Astrocyte (in vitro differentiated cells and primary cell): Measurements from ENCODE around the gene OR6J1. TPM values are rescaled to one million over a fixed set of nuclear protein-coding genes. Genes with fewer than 3 reads are reported as not detected.

ENCODE experiments used
- DNase-seq: peaks from one replicate; pipeline ENCODE4 v3.0.0-alpha.2; 2010; ENCODE audit warnings: low read depth
- FAIRE-seq: peaks from 2 replicates; lab custom pipeline; 2011; peaks lifted over from hg19 to GRCh38; lab: Jason Lieb, UNC
- H2AFZ ChIP-seq: 2 replicates; pipeline ENCODE4 v1.6.0; 2012; ENCODE audit warnings: low read depth, low read length, inconsistent platforms
- H3K27ac ChIP-seq: 2 replicates; pipeline ENCODE4 v1.5.1; 2011; ENCODE audit warnings: low read depth, low read length, inconsistent platforms
- H3K27me3 ChIP-seq: 2 replicates; pipeline ENCODE4 v1.6.0; 2011; ENCODE audit warnings: low read length, inconsistent platforms; ENCODE audit not compliant: insufficient read depth
- H3K36me3 ChIP-seq: 2 replicates; pipeline ENCODE4 v1.5.1; 2011; ENCODE audit warnings: low read length, inconsistent platforms; ENCODE audit not compliant: insufficient read depth
- H3K4me1 ChIP-seq: 2 replicates; pipeline ENCODE4 v1.5.1; 2011; ENCODE audit warnings: low read length, inconsistent platforms; ENCODE audit not compliant: insufficient read depth
- H3K4me2 ChIP-seq: 2 replicates; pipeline ENCODE4 v1.6.0; 2012; ENCODE audit warnings: low read length, inconsistent platforms
- H3K4me3 ChIP-seq: 2 replicates; pipeline ENCODE4 v1.5.1; 2011; ENCODE audit warnings: low read depth, mild to moderate bottlenecking, low read length, inconsistent platforms; ENCODE audit not compliant: insufficient read depth
- H3K79me2 ChIP-seq: 2 replicates; pipeline ENCODE4 v1.6.0; 2012; ENCODE audit warnings: mild to moderate bottlenecking, low read length, inconsistent platforms; ENCODE audit not compliant: insufficient read depth
- H3K9ac ChIP-seq: 2 replicates; pipeline ENCODE4 v1.6.0; 2012; ENCODE audit warnings: mild to moderate bottlenecking, low read length, inconsistent platforms
- H3K9me3 ChIP-seq: 2 replicates; pipeline ENCODE4 v1.5.1; 2012; ENCODE audit warnings: low read depth, mild to moderate bottlenecking, low read length, inconsistent platforms; ENCODE audit not compliant: insufficient read depth
- H4K20me1 ChIP-seq: 2 replicates; pipeline ENCODE4 v1.6.0; 2012; ENCODE audit warnings: low read length, inconsistent platforms; ENCODE audit not compliant: insufficient read depth
- H3K27ac Mint-ChIP-seq: one replicate; pipeline ENCODE4 v1.8.0; 2021; ENCODE audit warnings: mild to moderate bottlenecking, mixed read lengths; ENCODE audit not compliant: unreplicated experiment
- H3K27me3 Mint-ChIP-seq: one replicate; pipeline ENCODE4 v1.8.0; 2021; ENCODE audit warnings: low read depth, mixed read lengths; ENCODE audit not compliant: unreplicated experiment
- H3K36me3 Mint-ChIP-seq: one replicate; pipeline ENCODE4 v1.8.0; 2021; ENCODE audit warnings: low read depth, mixed read lengths; ENCODE audit not compliant: unreplicated experiment
- H3K4me1 Mint-ChIP-seq: one replicate; pipeline ENCODE4 v1.8.0; 2021; ENCODE audit warnings: low read depth, mixed read lengths; ENCODE audit not compliant: unreplicated experiment
- H3K4me3 Mint-ChIP-seq: one replicate; pipeline ENCODE4 v1.8.0; 2021; ENCODE audit warnings: mild to moderate bottlenecking, moderate library complexity, mixed read lengths; ENCODE audit not compliant: unreplicated experiment
- H3K9me3 Mint-ChIP-seq: one replicate; pipeline ENCODE4 v1.8.0; 2021; ENCODE audit warnings: mild to moderate bottlenecking, mixed read lengths; ENCODE audit not compliant: unreplicated experiment
- EZH2 ChIP-seq: IDR thresholded peaks from 2 replicates; pipeline ENCODE4 v1.6.1; 2012; ENCODE audit warnings: mild to moderate bottlenecking, low read length, inconsistent platforms; ENCODE audit not compliant: insufficient read depth
- total RNA-seq: library from RNA; stranded (reverse); gene quantifications from 2 replicates; pipeline ENCODE4 v1.2.1, GENCODE V29; 2021
- TF ChIP-seq, protein P1 (sequence below): IDR thresholded peaks from 2 replicates; pipeline ENCODE4 v1.5.1; 2011; ENCODE audit warnings: low read depth, mild to moderate bottlenecking, inconsistent platforms, low read length, moderate library complexity; ENCODE audit not compliant: insufficient read depth

OR6J1 gene
- total RNA-seq, 1 donor from 2014 or later = not detected

DNA sequence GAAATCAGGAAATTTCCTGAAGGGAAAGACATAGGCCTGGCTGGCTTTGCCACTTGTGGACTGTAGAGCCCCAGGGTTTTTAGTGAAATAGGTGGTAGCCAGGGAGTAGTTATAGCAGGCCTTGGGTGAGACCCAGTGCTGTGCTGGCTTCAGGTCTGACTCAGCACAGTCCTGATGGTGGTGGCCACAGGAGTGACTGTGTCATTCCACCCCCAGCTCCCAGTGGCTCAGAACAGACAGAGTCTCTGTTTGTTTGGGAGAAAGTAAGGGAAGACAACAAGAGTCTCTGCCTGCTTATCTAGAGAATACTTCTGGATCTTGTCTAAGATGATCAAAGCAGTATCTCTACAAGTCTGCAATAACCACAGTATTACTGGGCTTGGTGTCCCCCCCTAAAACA lies 27.5 kb upstream of the OR6J1 start:
- DNase-seq (no peak), FAIRE-seq (no peak)
- Histone ChIP-seq H3K4me3 (no peak overlapping the region), H3K36me3 (no peaks in the 10 kb centered on the region), H3K4me2 (no peak overlapping the region), H3K4me1 (peaks cover 9% of the 10 kb centered on the region), H4K20me1 (no peaks in the 10 kb centered on the region), H3K9ac (no peak overlapping the region), H3K27me3 (peaks cover 2% of the 10 kb centered on the region), H3K79me2 (no peaks in the 10 kb centered on the region), H3K27ac (no peak overlapping the region), H2AFZ (no peak overlapping the region), H3K9me3 (no peaks in the 10 kb centered on the region)
- Mint-ChIP-seq H3K4me3 (no peak overlapping the region), H3K4me1 (peaks cover 13% of the 10 kb centered on the region), H3K27ac (no peak overlapping the region), H3K27me3 (no peaks in the 10 kb centered on the region), H3K36me3 (peaks cover 4% of the 10 kb centered on the region), H3K9me3 (peaks cover 9% of the 10 kb centered on the region)
- TF ChIP-seq, protein P1, sequence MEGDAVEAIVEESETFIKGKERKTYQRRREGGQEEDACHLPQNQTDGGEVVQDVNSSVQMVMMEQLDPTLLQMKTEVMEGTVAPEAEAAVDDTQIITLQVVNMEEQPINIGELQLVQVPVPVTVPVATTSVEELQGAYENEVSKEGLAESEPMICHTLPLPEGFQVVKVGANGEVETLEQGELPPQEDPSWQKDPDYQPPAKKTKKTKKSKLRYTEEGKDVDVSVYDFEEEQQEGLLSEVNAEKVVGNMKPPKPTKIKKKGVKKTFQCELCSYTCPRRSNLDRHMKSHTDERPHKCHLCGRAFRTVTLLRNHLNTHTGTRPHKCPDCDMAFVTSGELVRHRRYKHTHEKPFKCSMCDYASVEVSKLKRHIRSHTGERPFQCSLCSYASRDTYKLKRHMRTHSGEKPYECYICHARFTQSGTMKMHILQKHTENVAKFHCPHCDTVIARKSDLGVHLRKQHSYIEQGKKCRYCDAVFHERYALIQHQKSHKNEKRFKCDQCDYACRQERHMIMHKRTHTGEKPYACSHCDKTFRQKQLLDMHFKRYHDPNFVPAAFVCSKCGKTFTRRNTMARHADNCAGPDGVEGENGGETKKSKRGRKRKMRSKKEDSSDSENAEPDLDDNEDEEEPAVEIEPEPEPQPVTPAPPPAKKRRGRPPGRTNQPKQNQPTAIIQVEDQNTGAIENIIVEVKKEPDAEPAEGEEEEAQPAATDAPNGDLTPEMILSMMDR = no peak
- no peak for TF ChIP-seq EZH2

DNA sequence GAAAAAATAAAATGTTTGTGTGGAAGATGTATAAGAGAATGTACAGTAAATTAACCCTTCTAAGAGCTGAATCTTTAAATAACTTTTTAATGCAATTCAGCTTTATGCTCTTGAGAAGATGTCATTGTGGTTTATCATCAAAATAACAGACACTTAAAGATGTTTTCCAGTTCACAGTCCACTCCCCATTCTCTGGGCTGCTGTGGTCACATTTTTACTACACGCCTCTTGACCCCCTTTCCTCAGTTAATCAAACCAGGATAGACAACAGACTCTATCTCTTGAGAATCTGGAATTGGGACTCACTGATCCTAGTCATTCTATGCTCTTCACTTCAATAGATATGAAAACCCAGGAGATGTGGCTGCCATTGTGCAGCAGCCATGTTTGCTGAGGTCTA lies 24.7 kb upstream of the OR6J1 start:
- no peak overlapping the region for H3K27ac Mint-ChIP-seq
- TF ChIP-seq, protein P1 = no peak
- TF ChIP-seq EZH2 = no peak

DNA sequence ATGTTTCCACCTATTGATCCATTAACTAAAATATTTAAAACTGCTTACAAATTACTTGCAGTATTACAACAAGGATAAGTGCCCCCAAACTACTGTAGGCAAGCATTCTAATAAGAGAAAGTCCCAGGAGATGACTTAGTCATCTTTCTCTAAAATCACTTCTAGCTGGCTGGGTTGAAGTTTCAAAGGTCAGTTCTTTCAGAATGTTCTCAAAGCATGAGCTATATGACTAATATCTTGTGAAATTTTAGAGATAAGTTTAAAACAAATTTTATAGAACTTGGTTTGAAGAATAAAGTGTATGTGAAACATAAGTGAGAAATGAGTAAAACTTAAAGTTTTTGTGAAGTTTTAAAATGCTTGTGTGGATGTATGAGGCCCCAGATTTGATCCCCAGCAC lies 24.3 kb upstream of the OR6J1 start:
- H3K36me3 ChIP-seq = no peaks in the 10 kb centered on the region
- TF ChIP-seq, protein P1 = no peak
- no peak for TF ChIP-seq EZH2
- no peak overlapping the region for H3K4me3 ChIP-seq
- H3K27me3 Mint-ChIP-seq = no peaks in the 10 kb centered on the region
- H3K4me3 Mint-ChIP-seq = no peak overlapping the region
- FAIRE-seq (no peak), DNase-seq (peak; percentile 59)
- peak overlapping the region; percentile 49 for H3K4me2 ChIP-seq
- no peaks in the 10 kb centered on the region for H3K9me3 ChIP-seq
- H3K4me1 ChIP-seq = peaks cover 9% of the 10 kb centered on the region
- H3K79me2 ChIP-seq = no peaks in the 10 kb centered on the region
- no peaks in the 10 kb centered on the region for H3K27me3 ChIP-seq
- peak overlapping the region; percentile 55 for H3K27ac ChIP-seq
- peaks cover 2% of the 10 kb centered on the region for H3K9me3 Mint-ChIP-seq
- H4K20me1 ChIP-seq = no peaks in the 10 kb centered on the region
- H3K4me1 Mint-ChIP-seq = peaks cover 13% of the 10 kb centered on the region
- H3K9ac ChIP-seq = no peak overlapping the region
- H3K36me3 Mint-ChIP-seq = peaks cover 2% of the 10 kb centered on the region
- no peak overlapping the region for H2AFZ ChIP-seq
- no peak overlapping the region for H3K27ac Mint-ChIP-seq

More for the DNA sequence above, 24.7 kb upstream of the OR6J1 start:
- Histone ChIP-seq H3K27ac (peak overlapping the region; percentile 55), H3K4me1 (peaks cover 9% of the 10 kb centered on the region), H3K9ac (no peak overlapping the region), H3K79me2 (no peaks in the 10 kb centered on the region), H2AFZ (no peak overlapping the region), H3K36me3 (no peaks in the 10 kb centered on the region), H3K4me2 (peak overlapping the region; percentile 49), H3K27me3 (no peaks in the 10 kb centered on the region), H3K4me3 (no peak overlapping the region), H4K20me1 (no peaks in the 10 kb centered on the region), H3K9me3 (no peaks in the 10 kb centered on the region)
- Mint-ChIP-seq H3K27me3 (no peaks in the 10 kb centered on the region), H3K9me3 (peaks cover 2% of the 10 kb centered on the region), H3K4me1 (peaks cover 13% of the 10 kb centered on the region), H3K36me3 (peaks cover 2% of the 10 kb centered on the region), H3K4me3 (no peak overlapping the region)
- FAIRE-seq (no peak), DNase-seq (no peak)
